NT2/D1 (cell line): ENCODE results near the gene SDC1.
"Not testable (repeated sequence)": the region's sequence is repeated elsewhere in the genome, so short reads cannot be mapped to it uniquely, and the experiment has no call there.

Source experiments
- DNase-seq: peaks from one replicate; pipeline ENCODE4 v3.0.0-alpha.2; 2011; ENCODE audit warnings: low read depth, low spot score
- H3K27me3 ChIP-seq: 2 replicates; pipeline ENCODE4 v1.6.0; 2011; ENCODE audit warnings: mild to moderate bottlenecking; ENCODE audit not compliant: insufficient read length, insufficient read depth
- H3K36me3 ChIP-seq: 2 replicates; pipeline ENCODE4 v1.6.1; 2011; ENCODE audit warnings: mild to moderate bottlenecking, low read length, mixed read lengths; ENCODE audit not compliant: insufficient read depth, insufficient read length
- H3K4me1 ChIP-seq: 2 replicates; pipeline ENCODE4 v1.5.1; 2011; ENCODE audit not compliant: insufficient read depth, insufficient read length
- H3K4me3 ChIP-seq: 2 replicates; pipeline ENCODE4 v1.5.1; 2011; ENCODE audit warnings: low read depth; ENCODE audit not compliant: insufficient read length
- H3K9ac ChIP-seq: 2 replicates; pipeline ENCODE4 v1.6.0; 2011; ENCODE audit warnings: low read depth; ENCODE audit not compliant: insufficient read length
- H3K9me3 ChIP-seq: 2 replicates; pipeline ENCODE4 v1.5.1; 2011; ENCODE audit warnings: mild to moderate bottlenecking, low read length; ENCODE audit not compliant: insufficient read depth
- SUZ12 ChIP-seq: IDR thresholded peaks from 2 replicates; pipeline ENCODE4 v1.6.1; 2011; ENCODE audit not compliant: insufficient read length, insufficient read depth; ENCODE audit errors: extremely low read depth
- YY1 ChIP-seq: IDR thresholded peaks from 2 replicates; pipeline ENCODE4 v1.6.1; 2011; ENCODE audit not compliant: insufficient read length, insufficient read depth
- ZNF274 ChIP-seq: IDR thresholded peaks from 2 replicates; pipeline ENCODE4 v1.6.1; 2011; ENCODE audit warnings: mild to moderate bottlenecking, low read depth, low read length

The SDC1 gene

GRCh38 chr2:20197192-20197591 is 27.7 kb downstream of the SDC1 start:
- Histone ChIP-seq H3K4me1 (peaks cover 10% of the 10 kb centered on the region), H3K9ac (no peak overlapping the region), H3K9me3 (peaks cover 4% of the 10 kb centered on the region; the same call in 1 of the 2 replicates), H3K36me3 (peaks cover 13% of the 10 kb centered on the region), H3K4me3 (no peak overlapping the region), H3K27me3 (no peaks in the 10 kb centered on the region)
- DNase-seq, result no peak
- TF ChIP-seq SUZ12 (no peak), YY1 (no peak), ZNF274 (no peak)

GRCh38 chr2:20196657-20197161 is 28.2 kb downstream of the SDC1 start:
- no peak for DNase-seq
- Histone ChIP-seq H3K27me3 (no peaks in the 10 kb centered on the region), H3K9me3 (no peaks in the 10 kb centered on the region; the same call in 1 of the 2 replicates), H3K36me3 (peaks cover 9% of the 10 kb centered on the region), H3K4me3 (no peak overlapping the region), H3K4me1 (peaks cover 10% of the 10 kb centered on the region), H3K9ac (no peak overlapping the region)
- TF ChIP-seq SUZ12 (no peak), ZNF274 (no peak), YY1 (no peak)

GRCh38 chr2:20196053-20196656 is 28.8 kb downstream of the SDC1 start:
- Histone ChIP-seq H3K27me3 (no peaks in the 10 kb centered on the region), H3K4me1 (peaks cover 10% of the 10 kb centered on the region), H3K9ac (no peak overlapping the region), H3K9me3 (no peaks in the 10 kb centered on the region), H3K4me3 (no peak overlapping the region), H3K36me3 (peaks cover 6% of the 10 kb centered on the region)
- no peak for DNase-seq
- TF ChIP-seq ZNF274, result no peak
- no peak for TF ChIP-seq YY1
- TF ChIP-seq SUZ12, result no peak

- H3K9me3 ChIP-seq, result no peaks in the 10 kb centered on the region
- peaks cover 10% of the 10 kb centered on the region for H3K4me1 ChIP-seq
- H3K36me3 ChIP-seq, result peaks cover under 1% of the 10 kb centered on the region
- no peaks in the 10 kb centered on the region for H3K27me3 ChIP-seq
- H3K9ac ChIP-seq, result no peak overlapping the region
- TF ChIP-seq YY1 (no peak), ZNF274 (no peak), SUZ12 (no peak)
- DNase-seq, result no peak
- H3K4me3 ChIP-seq, result no peak overlapping the region
Measured at GRCh38 chr2:20195431-20196033, 29.4 kb downstream of the SDC1 start.

- H3K4me3 ChIP-seq, DNase-seq, H3K27me3 ChIP-seq, H3K9ac ChIP-seq, H3K9me3 ChIP-seq, H3K36me3 ChIP-seq: not testable (repeated sequence)
- peaks cover 12% of the 10 kb centered on the region for H3K4me1 ChIP-seq
Measured at GRCh38 chr2:20195016-20195411, 29.9 kb downstream of the SDC1 start.

GRCh38 chr2:20194097-20195015 is 30.6 kb downstream of the SDC1 start:
- no peak for DNase-seq
- no peak overlapping the region for H3K9ac ChIP-seq
- TF ChIP-seq SUZ12 (no peak), ZNF274 (no peak), YY1 (no peak)
- peaks cover 12% of the 10 kb centered on the region for H3K4me1 ChIP-seq
- H3K36me3 ChIP-seq, result no peaks in the 10 kb centered on the region
- H3K27me3 ChIP-seq, result no peaks in the 10 kb centered on the region
- no peaks in the 10 kb centered on the region for H3K9me3 ChIP-seq
- no peak overlapping the region for H3K4me3 ChIP-seq

GRCh38 chr2:20193185-20193584 is 31.7 kb downstream of the SDC1 start:
- no peaks in the 10 kb centered on the region for H3K36me3 ChIP-seq
- peaks cover 18% of the 10 kb centered on the region for H3K4me1 ChIP-seq

More at GRCh38 chr2:20193185-20193584, 31.7 kb downstream of the SDC1 start:
- no peak for DNase-seq
- Histone ChIP-seq H3K9me3 (no peaks in the 10 kb centered on the region), H3K9ac (no peak overlapping the region), H3K4me3 (no peak overlapping the region), H3K27me3 (no peaks in the 10 kb centered on the region)
- TF ChIP-seq SUZ12, result no peak
- no peak for TF ChIP-seq ZNF274
- no peak for TF ChIP-seq YY1
